CD14-positive monocyte (primary cell): ENCODE data around the gene AMZ1. TPM values are rescaled to one million over a fixed set of nuclear protein-coding genes. Genes with fewer than 3 reads are reported as not detected.

Experiments
- DNase-seq, 3 donors: peaks; one replicate each; pipeline ENCODE4 v3.0.0-alpha.2; 2011 to 2022
- H2AFZ ChIP-seq: 2 replicates; pipeline ENCODE4 v1.6.0; 2012; ENCODE audit warnings: mild to moderate bottlenecking, low read depth, low read length, inconsistent platforms; ENCODE audit not compliant: insufficient read depth, poor library complexity, severe bottlenecking
- H3K27ac ChIP-seq, 2 donors: 1 replicate in 1 of 2; 2 replicates in 1 of 2; pipeline ENCODE4 v1.5.1; 2012 to 2013; ENCODE audit warnings: low read length in 2 of 2, control low read depth in 1 of 2, inconsistent platforms in 1 of 2, low read depth in 1 of 2, mild to moderate bottlenecking in 1 of 2
- H3K27me3 ChIP-seq, 2 donors: one replicate each; pipeline versions ENCODE4 v1.6.0 to v1.6.1; 2011 to 2013; ENCODE audit warnings: low read length in 2 of 2; ENCODE audit not compliant: control insufficient read depth in 2 of 2, insufficient read depth in 2 of 2
- H3K36me3 ChIP-seq, 2 donors: replicated peaks in 1 of 2; 1 replicate in 1 of 2; 2 replicates in 1 of 2; pipeline versions ENCODE4 v1.5.1 to v1.6.1; 2012 to 2013; ENCODE audit warnings: low read length in 2 of 2, control low read depth in 1 of 2, inconsistent platforms in 1 of 2, mild to moderate bottlenecking in 1 of 2; ENCODE audit not compliant: insufficient read depth in 2 of 2, control insufficient read depth in 1 of 2
- H3K4me1 ChIP-seq, 2 donors: 1 replicate in 1 of 2; 2 replicates in 1 of 2; pipeline versions ENCODE4 v1.5.1 to v1.6.1; 2012 to 2013; ENCODE audit warnings: low read length in 2 of 2, control low read depth in 1 of 2, inconsistent platforms in 1 of 2, mild to moderate bottlenecking in 1 of 2, moderate library complexity in 1 of 2; ENCODE audit not compliant: insufficient read depth in 2 of 2, control insufficient read depth in 1 of 2
- H3K4me2 ChIP-seq: replicated peaks from 2 replicates; pipeline ENCODE3; 2012; ENCODE audit warnings: low read length, moderate library complexity, mild to moderate bottlenecking; ENCODE audit not compliant: poor library complexity, severe bottlenecking; ENCODE audit errors: extremely low read depth
- H3K4me3 ChIP-seq, 3 experiments: fragments of 200-600 bp in 1 of 3; sonication (generic) in 1 of 3; replicated peaks in 1 of 3; 1 replicate in 2 of 3; 2 replicates in 1 of 3; pipeline ENCODE4 v1.5.1; 2011 to 2013; ENCODE audit warnings: low read length in 3 of 3, mild to moderate bottlenecking in 3 of 3, control low read depth in 2 of 3, low read depth in 2 of 3, inconsistent platforms in 1 of 3, moderate library complexity in 1 of 3
- H3K79me2 ChIP-seq: 2 replicates; pipeline ENCODE4 v1.6.0; 2012; ENCODE audit warnings: mild to moderate bottlenecking, control low read depth, inconsistent platforms, low read length, moderate library complexity; ENCODE audit not compliant: insufficient read depth
- H3K9ac ChIP-seq: 2 replicates; pipeline ENCODE4 v1.6.0; 2017; ENCODE audit warnings: low read length, mild to moderate bottlenecking; ENCODE audit not compliant: insufficient read depth, poor library complexity, severe bottlenecking
- H3K9me3 ChIP-seq, 2 donors: replicated peaks in 1 of 2; 1 replicate in 1 of 2; 2 replicates in 1 of 2; pipeline versions ENCODE4 v1.5.1 to v1.6.1; 2012 to 2013; ENCODE audit warnings: low read length in 2 of 2, control low read depth in 1 of 2; ENCODE audit not compliant: control insufficient read depth in 1 of 2, insufficient read depth in 1 of 2
- H4K20me1 ChIP-seq: 2 replicates; pipeline ENCODE4 v1.6.0; 2012; ENCODE audit warnings: mild to moderate bottlenecking, low read length, control low read depth, moderate library complexity; ENCODE audit not compliant: insufficient read depth
- H3K27ac Mint-ChIP-seq, 7 donors: one replicate each; pipeline ENCODE4 v1.8.0; 2020; ENCODE audit warnings: mild to moderate bottlenecking in 7 of 7, mixed read lengths in 7 of 7, moderate library complexity in 6 of 7, inconsistent platforms in 2 of 7
- H3K27me3 Mint-ChIP-seq, 3 donors: one replicate each; pipeline ENCODE4 v1.8.0; 2021 to 2022; ENCODE audit warnings: low read depth in 3 of 3, mild to moderate bottlenecking in 3 of 3, mixed read lengths in 3 of 3, moderate library complexity in 3 of 3, inconsistent platforms in 1 of 3
- H3K36me3 Mint-ChIP-seq, 2 donors: one replicate each; pipeline ENCODE4 v1.8.0; 2020; ENCODE audit warnings: mixed read lengths in 2 of 2, inconsistent platforms in 1 of 2, mild to moderate bottlenecking in 1 of 2
- H3K4me1 Mint-ChIP-seq: one replicate; pipeline ENCODE4 v1.8.0; 2020; ENCODE audit warnings: mild to moderate bottlenecking, mixed read lengths
- H3K4me3 Mint-ChIP-seq, 2 donors: one replicate each; pipeline ENCODE4 v1.8.0; 2020; ENCODE audit warnings: mild to moderate bottlenecking in 2 of 2, mixed read lengths in 2 of 2, moderate library complexity in 1 of 2
- H3K9me3 Mint-ChIP-seq, 7 donors: one replicate each; pipeline ENCODE4 v1.8.0; 2020 to 2022; ENCODE audit warnings: mixed read lengths in 7 of 7, mild to moderate bottlenecking in 6 of 7, moderate library complexity in 6 of 7, inconsistent platforms in 2 of 7
- CTCF ChIP-seq: fragments of 200-600 bp; IDR thresholded peaks from one replicate; pipeline ENCODE4 v1.8.0; 2022; ENCODE audit warnings: antibody characterized with exemption, mild to moderate bottlenecking
- WGBS: methylation state at CpG from one replicate; pipeline ENCODE4 v1.1.5; 2013; ENCODE audit warnings: missing lambda C conversion rate; ENCODE audit not compliant: insufficient coverage; 5-methylcytosine and 5-hydroxymethylcytosine counted together
- intact Hi-C, 2 donors: fragments of 100-400 bp; cut with micrococcal nuclease; formaldehyde crosslinking; loops; one replicate each; pipeline versions ENCODE4 v1.15.0 to v1.15.1; 2023
- polyA plus RNA-seq, 3 donors: library from polyadenylated mRNA; depleted of rRNA in 1 of 3; unstranded in 2 of 3; stranded (reverse) in 1 of 3; fragments of 300-500 nt in 2 of 3; fragments of >200 nt in 1 of 3; fragmentation: Illumina TruSeq in 2 of 3; gene quantifications; 1 replicate in 2 of 3; 2 replicates in 1 of 3; pipeline ENCODE4 v1.2.3, GENCODE V29; 2012 to 2021

Gene AMZ1
- polyA plus RNA-seq, 3 donors: 0.09 to 0.25 (median 0.14) TPM

- peak overlapping the region; percentile 59 to 99 for H3K27ac ChIP-seq
- intact Hi-C loops: no loop called here
- 48% methylated on average over 13 of the region's 22 CpGs for WGBS
- Mint-ChIP-seq H3K4me1 (peaks cover 68% of the 10 kb centered on the region), H3K27me3 (no peaks in the 10 kb centered on the region), H3K36me3 (peaks cover 49 to 55% of the 10 kb centered on the region in 2 donors), H3K4me3 (peak overlapping the region; percentile 5 to 27), H3K27ac (peak overlapping the region; percentile 71 to 99 (median 99)), H3K9me3 (peaks cover 2 to 12% (median 3%) of the 10 kb centered on the region in 7 donors)
- no peak overlapping the region for H3K4me2 ChIP-seq
- peaks cover 49 to 56% of the 10 kb centered on the region in 2 donors for H3K4me1 ChIP-seq
- no peak overlapping the region for H3K4me3 ChIP-seq
- H3K27me3 ChIP-seq: no peaks in the 10 kb centered on the region
- no peak overlapping the region for H2AFZ ChIP-seq
- H3K9ac ChIP-seq: peak overlapping the region; percentile 15
- no peaks in the 10 kb centered on the region for H3K79me2 ChIP-seq
- H4K20me1 ChIP-seq: no peaks in the 10 kb centered on the region
- H3K36me3 ChIP-seq: no peaks in the 10 kb centered on the region
- TF ChIP-seq CTCF: peak; percentile 56
- H3K9me3 ChIP-seq: no peaks in the 10 kb centered on the region
- DNase-seq: peak; percentile 78 to 81 (median 81)
Observed at GRCh38 chr7:2760098-2760889, 72.3 kb downstream of the AMZ1 start.

- no peaks in the 10 kb centered on the region for H3K27me3 ChIP-seq
- peaks cover 49 to 56% of the 10 kb centered on the region in 2 donors for H3K4me1 ChIP-seq
- WGBS: 97% methylated on average over 16 of the region's 19 CpGs
- Mint-ChIP-seq H3K27me3 (no peaks in the 10 kb centered on the region), H3K36me3 (peaks cover 44 to 48% of the 10 kb centered on the region in 2 donors), H3K27ac (peak overlapping the region in 6 of 7 donors; percentile 92 to 99 (median 99)), H3K9me3 (peaks cover 0 to 4% (median 2%) of the 10 kb centered on the region in 7 donors), H3K4me1 (peaks cover 68% of the 10 kb centered on the region), H3K4me3 (no peak overlapping the region)
- no peak for TF ChIP-seq CTCF
- peak overlapping the region; percentile 59 to 99 for H3K27ac ChIP-seq
- no peak overlapping the region for H2AFZ ChIP-seq
- intact Hi-C loops: loop anchor here in 1 of 2 donors (1.0 kb wide), 1 partner anchor 13 kb away; no protein-coding TSS in a partner anchor
- no peak overlapping the region for H3K4me3 ChIP-seq
- H3K79me2 ChIP-seq: no peaks in the 10 kb centered on the region
- peak overlapping the region; percentile 15 for H3K9ac ChIP-seq
- H3K4me2 ChIP-seq: no peak overlapping the region
- H4K20me1 ChIP-seq: no peaks in the 10 kb centered on the region
- no peak for DNase-seq
- H3K9me3 ChIP-seq: no peaks in the 10 kb centered on the region
- H3K36me3 ChIP-seq: no peaks in the 10 kb centered on the region
Observed at GRCh38 chr7:2761131-2761624, 73.2 kb downstream of the AMZ1 start.
